HepG2 (cell line): Measurements from ENCODE around the gene RAB34. TPM values are rescaled to one million over a fixed set of nuclear protein-coding genes. Genes with fewer than 3 reads are reported as not detected.

Experiments
- ATAC-seq: fragments of 200-7000 bp; cut with Tn5 transposase; 3 replicates; pipeline ENCODE4 v1.9.1; 2020; ENCODE audit warnings: mild to moderate bottlenecking, moderate library complexity
- BruUV-seq: library from RNA; stranded (reverse); fragments of 400-500 nt; replicated peaks from 2 replicates; lab custom pipeline; 2021; lab: Mats Ljungman, UMichigan
- CTCF ChIA-PET: fragments of 300-600 bp; formaldehyde crosslinking; extraction: SDS; loops from one replicate; lab custom pipeline; 2021; ENCODE audit warnings: low total read pairs, inconsistent platforms, low intra/inter-chr PET ratio; lab: Yijun Ruan, JAX
- POLR2A ChIA-PET: fragments of 350-600 bp; sonication (Branson Sonifier 250); formaldehyde crosslinking; loops from one replicate; lab custom pipeline; 2020; ENCODE audit warnings: antibody characterized with exemption, inconsistent platforms; lab: Yijun Ruan, JAX
- DNase-seq: peaks from one replicate; pipeline ENCODE4 v3.0.0-alpha.2; 2015; ENCODE audit warnings: low spot score
- FAIRE-seq: peaks from 3 replicates; lab custom pipeline; 2011; peaks lifted over from hg19 to GRCh38; lab: Jason Lieb, UNC
- H2AFZ ChIP-seq: one replicate; pipeline ENCODE4 v1.6.1; 2011; ENCODE audit warnings: low read length, inconsistent platforms
- H3K27ac ChIP-seq: fragments of 300-600 bp; 3 replicates; pipeline ENCODE4 v1.8.0; 2011; ENCODE audit warnings: mixed run types, mild to moderate bottlenecking, mixed read lengths, low read length, inconsistent platforms; ENCODE audit not compliant: insufficient read depth; ENCODE audit errors: extremely low read length
- H3K27me3 ChIP-seq, 2 experiments: fragments of 200-600 bp in 1 of 2; 2 replicates in 1 of 2; 3 replicates in 1 of 2; pipeline versions ENCODE4 v1.6.0 to v1.8.0; 2011; ENCODE audit warnings: low read length in 2 of 2, mild to moderate bottlenecking in 2 of 2, moderate library complexity in 2 of 2, inconsistent platforms in 1 of 2; ENCODE audit not compliant: insufficient read depth in 2 of 2, control insufficient read depth in 1 of 2
- H3K36me3 ChIP-seq, 2 experiments: fragments of 200-600 bp in 1 of 2; replicated peaks in 1 of 2; 2 replicates in 1 of 2; 3 replicates in 1 of 2; pipeline versions ENCODE4 v1.5.1 to v1.8.0; 2011; ENCODE audit warnings: low read length in 2 of 2, inconsistent platforms in 1 of 2; ENCODE audit not compliant: insufficient read depth in 2 of 2, control insufficient read depth in 1 of 2
- H3K4me1 ChIP-seq: 2 replicates; pipeline ENCODE4 v1.5.1; 2012; ENCODE audit warnings: low read length, inconsistent platforms; ENCODE audit not compliant: insufficient read depth
- H3K4me2 ChIP-seq: 2 replicates; pipeline ENCODE4 v1.6.0; 2011; ENCODE audit warnings: low read depth, low read length, inconsistent platforms
- H3K4me3 ChIP-seq, 3 experiments: fragments of 200-600 bp in 1 of 3; sonication (generic), shearing (Covaris generic) in 1 of 3; replicated peaks in 1 of 3; 2 replicates each; pipeline ENCODE4 v1.5.1; 2011 to 2016; ENCODE audit warnings: low read length in 3 of 3, inconsistent platforms in 2 of 3, low read depth in 2 of 3, mild to moderate bottlenecking in 2 of 3, control low read depth in 1 of 3, mixed read lengths in 1 of 3; ENCODE audit not compliant: insufficient read depth in 1 of 3
- H3K79me2 ChIP-seq: one replicate; pipeline ENCODE4 v1.6.1; 2011; ENCODE audit warnings: low read length, inconsistent platforms; ENCODE audit not compliant: insufficient read depth
- H3K9ac ChIP-seq: 2 replicates; pipeline ENCODE4 v1.6.0; 2011; ENCODE audit warnings: mild to moderate bottlenecking, low read depth, low read length, inconsistent platforms; ENCODE audit not compliant: insufficient read depth
- H3K9me3 ChIP-seq: 2 replicates; pipeline ENCODE4 v1.5.1; 2012; ENCODE audit warnings: mild to moderate bottlenecking, low read length
- H4K20me1 ChIP-seq: 2 replicates; pipeline ENCODE4 v1.6.0; 2011; ENCODE audit warnings: inconsistent platforms, mild to moderate bottlenecking, low read length, moderate library complexity; ENCODE audit not compliant: insufficient read depth
- CTCF ChIP-seq: sonication (generic); formaldehyde crosslinking; IDR thresholded peaks from 2 replicates; pipeline ENCODE4 v1.5.0; 2020; ENCODE audit warnings: mild to moderate bottlenecking, missing genetic modification reagents, moderate library complexity
- PRMT3 ChIP-seq: sonication (generic); formaldehyde crosslinking; IDR thresholded peaks from 2 replicates; pipeline ENCODE4 v1.8.1; 2022; ENCODE audit warnings: low read depth, mild to moderate bottlenecking, moderate library complexity, missing genetic modification reagents, borderline replicate concordance
- RAD21 ChIP-seq: fragments of 450-650 bp; formaldehyde crosslinking; IDR thresholded peaks from 2 replicates; pipeline ENCODE4 v1.5.0; 2020; ENCODE audit warnings: mild to moderate bottlenecking
- SAP130 ChIP-seq: IDR thresholded peaks from 2 replicates; pipeline ENCODE4 v1.6.1; 2016; ENCODE audit warnings: low read depth
- SMC3 ChIP-seq: IDR thresholded peaks from 2 replicates; pipeline ENCODE4 v1.6.1; 2011; ENCODE audit warnings: low read length, improper control_type of control experiment
- STAG1 ChIP-seq: sonication (generic); formaldehyde crosslinking; IDR thresholded peaks from 2 replicates; pipeline ENCODE4 v1.4.0; 2020; ENCODE audit warnings: missing genetic modification reagents
- THAP11 ChIP-seq: IDR thresholded peaks from 2 replicates; pipeline ENCODE4 v1.6.1; 2016; ENCODE audit warnings: missing biosample characterization, missing genetic modification reagents
- ZFX ChIP-seq: sonication (generic); formaldehyde crosslinking; IDR thresholded peaks from 2 replicates; pipeline ENCODE4 v1.4.0; 2020; ENCODE audit warnings: mild to moderate bottlenecking, low read depth, missing genetic modification reagents, moderate library complexity
- ZNF75D ChIP-seq: sonication (generic); formaldehyde crosslinking; IDR thresholded peaks from 2 replicates; pipeline ENCODE4 v1.8.1; 2023; ENCODE audit warnings: missing genetic modification reagents, mild to moderate bottlenecking, borderline replicate concordance
- WGBS: methylation state at CpG from one replicate; pipeline ENCODE4 v1.1.6; 2017; ENCODE audit warnings: low lambda C conversion rate; 5-methylcytosine and 5-hydroxymethylcytosine counted together
- in situ Hi-C: cut with HindIII; loops from 2 replicates; pipeline ENCODE4 v1.10.0; 2017; ENCODE audit warnings: low pct_unique_long_range_greater_than_20kb; ENCODE audit not compliant: extremely low pct_ligation_motif_present
- intact Hi-C: fragments of 100-400 bp; cut with micrococcal nuclease; formaldehyde crosslinking; loops from one replicate; pipeline ENCODE4 v1.10.0; 2022; ENCODE audit not compliant: unreplicated experiment
- polyA plus RNA-seq, 8 experiments: library from polyadenylated mRNA; depleted of rRNA in 3 of 8; stranded (reverse) in 7 of 8; unstranded in 1 of 8; fragments of >200 nt; fragmentation: Illumina TruSeq in 4 of 8; extraction: Trizol in 4 of 8; gene quantifications; 2 replicates each; pipeline versions ENCODE4 v1.2.1 to v1.2.3, GENCODE V29; 2011 to 2016; ENCODE audit warnings: low read depth in 4 of 8, missing spikeins in 1 of 8, mixed read lengths in 1 of 8; ENCODE audit not compliant: insufficient read depth in 1 of 8
- total RNA-seq, 5 experiments: library from RNA; depleted of rRNA; stranded (reverse); fragments of >200 nt; fragmentation: Illumina TruSeq; extraction: Trizol; gene quantifications; 2 replicates each; pipeline ENCODE4 v1.2.3, GENCODE V29; 2016; ENCODE audit warnings: low read depth in 1 of 5

RAB34 gene
- total and polyA plus RNA-seq, 2 of the 13 experiments (the other 11 are each of a cell fraction or from before 2014, with no cell fraction given) = 0.49 TPM; not detected in 1

- no peak overlapping the region for H2AFZ ChIP-seq
- BruUV-seq = no TSS peak
- H3K9me3 ChIP-seq = no peaks in the 10 kb centered on the region
- POLR2A ChIA-PET = no interaction called here
- CTCF ChIA-PET = interaction anchor here (1.2 kb wide), 1 partner anchor 35 kb away, joined by 4 read pairs; the partner anchor contains the start of gene RPL23A
- intact Hi-C loops = loop anchor here (2.0 kb wide), 2 partner anchors 42 to 66 kb away; partner anchors contain the start of gene TLCD1
- peaks cover 55 to 95% of the 10 kb centered on the region in 2 experiments for H3K36me3 ChIP-seq
- no peak overlapping the region for H3K9ac ChIP-seq
- ATAC-seq (peak; percentile 68), DNase-seq (peak; percentile 65), FAIRE-seq (peak; percentile 85)
- peak; percentile 25; the same call in 1 of the 2 replicates for TF ChIP-seq SAP130 (CRISPR knock-in tag)
- TF ChIP-seq ZNF75D = no peak
- peak; percentile 80 for TF ChIP-seq STAG1 (CRISPR knock-in tag)
- TF ChIP-seq THAP11 (CRISPR knock-in tag) = 0 out of 2 replicates have a peak, but pooled peaks have one; percentile 42
- TF ChIP-seq CTCF (CRISPR knock-in tag) = peak; percentile 79
- peak; percentile 28; the same call in 1 of the 2 replicates for TF ChIP-seq ZFX (CRISPR knock-in tag)
- TF ChIP-seq RAD21 (CRISPR knock-in tag) = 0 out of 2 replicates have a peak, but pooled peaks have one; percentile 38
- no peak for TF ChIP-seq PRMT3 (CRISPR knock-in tag)
- peak; percentile 43; the same call in 1 of the 2 replicates for TF ChIP-seq SMC3
- H3K27me3 ChIP-seq = no peaks in the 10 kb centered on the region
- no peak overlapping the region for H3K4me2 ChIP-seq
- H4K20me1 ChIP-seq = no peaks in the 10 kb centered on the region
- no peaks in the 10 kb centered on the region for H3K79me2 ChIP-seq
- H3K4me1 ChIP-seq = 0 out of 2 replicates have a peak, but pooled peaks cover 7% of the 10 kb centered on the region
- no peak overlapping the region for H3K4me3 ChIP-seq
- WGBS = 84% methylated on average over 3 of the region's 3 CpGs
- H3K27ac ChIP-seq = no peak overlapping the region
- in situ Hi-C loops = no loop called here
Measured at GRCh38 chr17:28684963-28685362, 32.7 kb downstream of the RAB34 start.
